Retinal pigment epithelial cell (primary cell): ENCODE data around the gene VAV2.

ENCODE experiments used
- DNase-seq: peaks from one replicate; pipeline ENCODE4 v3.0.0-alpha.2; 2010; ENCODE audit warnings: low read depth
- H3K4me3 ChIP-seq: 2 replicates; pipeline ENCODE4 v1.5.1; 2011; ENCODE audit warnings: mild to moderate bottlenecking, low read length, control low read depth, moderate library complexity
- TF ChIP-seq, protein P1 (sequence below): conservative IDR thresholded peaks from 2 replicates; pipeline ENCODE4 v1.5.1; 2011; ENCODE audit warnings: low read depth, low read length, control low read depth, inconsistent platforms

VAV2 gene

DNA sequence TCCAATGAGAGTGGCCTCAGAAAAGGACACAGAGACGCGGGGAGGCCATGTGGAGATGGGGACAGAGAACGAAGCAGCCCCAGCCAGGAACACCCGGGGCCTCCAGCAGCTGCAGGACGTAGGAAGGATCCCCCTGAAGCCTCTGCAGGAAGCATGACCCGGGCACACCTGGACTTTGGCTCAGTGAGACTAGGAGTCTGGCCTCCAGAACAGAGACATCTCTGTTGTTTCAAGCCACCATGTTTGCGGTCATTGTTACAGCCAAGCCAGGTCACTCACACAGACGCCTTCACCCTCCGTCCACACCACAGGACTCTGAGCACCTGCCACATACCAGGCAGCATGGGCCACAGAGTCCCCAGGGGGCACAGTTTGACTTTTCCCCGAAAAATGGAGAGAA, 190.4 kb downstream of the VAV2 start:
- no peak for DNase-seq
- no peak overlapping the region for H3K4me3 ChIP-seq
- TF ChIP-seq, protein P1, sequence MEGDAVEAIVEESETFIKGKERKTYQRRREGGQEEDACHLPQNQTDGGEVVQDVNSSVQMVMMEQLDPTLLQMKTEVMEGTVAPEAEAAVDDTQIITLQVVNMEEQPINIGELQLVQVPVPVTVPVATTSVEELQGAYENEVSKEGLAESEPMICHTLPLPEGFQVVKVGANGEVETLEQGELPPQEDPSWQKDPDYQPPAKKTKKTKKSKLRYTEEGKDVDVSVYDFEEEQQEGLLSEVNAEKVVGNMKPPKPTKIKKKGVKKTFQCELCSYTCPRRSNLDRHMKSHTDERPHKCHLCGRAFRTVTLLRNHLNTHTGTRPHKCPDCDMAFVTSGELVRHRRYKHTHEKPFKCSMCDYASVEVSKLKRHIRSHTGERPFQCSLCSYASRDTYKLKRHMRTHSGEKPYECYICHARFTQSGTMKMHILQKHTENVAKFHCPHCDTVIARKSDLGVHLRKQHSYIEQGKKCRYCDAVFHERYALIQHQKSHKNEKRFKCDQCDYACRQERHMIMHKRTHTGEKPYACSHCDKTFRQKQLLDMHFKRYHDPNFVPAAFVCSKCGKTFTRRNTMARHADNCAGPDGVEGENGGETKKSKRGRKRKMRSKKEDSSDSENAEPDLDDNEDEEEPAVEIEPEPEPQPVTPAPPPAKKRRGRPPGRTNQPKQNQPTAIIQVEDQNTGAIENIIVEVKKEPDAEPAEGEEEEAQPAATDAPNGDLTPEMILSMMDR, result no peak

DNA sequence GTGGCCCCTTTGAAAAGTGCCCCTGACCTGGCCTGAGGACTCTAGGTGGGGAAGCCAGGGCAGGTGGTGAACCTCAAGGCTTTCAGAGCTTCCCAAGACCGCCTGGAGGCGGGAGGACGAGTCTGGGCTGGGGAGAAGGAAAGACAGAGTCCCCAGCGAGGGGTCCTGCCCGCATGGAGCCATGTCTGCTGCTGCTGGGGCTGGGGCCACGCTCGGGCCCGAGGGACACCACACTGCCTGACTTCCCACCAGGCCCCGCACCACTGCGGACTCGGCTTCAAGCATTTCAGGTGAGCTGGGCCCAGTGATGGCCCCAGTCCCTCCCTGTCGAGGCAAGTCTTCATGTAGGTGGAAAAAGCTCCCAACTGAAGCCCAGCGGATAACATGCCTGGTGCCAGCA, 191.9 kb downstream of the VAV2 start:
- DNase-seq, result no peak
- TF ChIP-seq, protein P1, result no peak
- no peak overlapping the region for H3K4me3 ChIP-seq

- TF ChIP-seq, protein P1, result no peak
- no peak for DNase-seq
- H3K4me3 ChIP-seq, result no peak overlapping the region
These were observed 192.4 kb downstream of the VAV2 start for GRCh38 chr9:133799716-133800115.

- TF ChIP-seq, protein P1, result no peak
- DNase-seq, result no peak
- H3K4me3 ChIP-seq, result no peak overlapping the region
These were observed 193.0 kb downstream of the VAV2 start for GRCh38 chr9:133799106-133799505.

GRCh38 chr9:133798160-133798559, 194.0 kb downstream of the VAV2 start:
- TF ChIP-seq, protein P1, result no peak
- no peak overlapping the region for H3K4me3 ChIP-seq

DNA sequence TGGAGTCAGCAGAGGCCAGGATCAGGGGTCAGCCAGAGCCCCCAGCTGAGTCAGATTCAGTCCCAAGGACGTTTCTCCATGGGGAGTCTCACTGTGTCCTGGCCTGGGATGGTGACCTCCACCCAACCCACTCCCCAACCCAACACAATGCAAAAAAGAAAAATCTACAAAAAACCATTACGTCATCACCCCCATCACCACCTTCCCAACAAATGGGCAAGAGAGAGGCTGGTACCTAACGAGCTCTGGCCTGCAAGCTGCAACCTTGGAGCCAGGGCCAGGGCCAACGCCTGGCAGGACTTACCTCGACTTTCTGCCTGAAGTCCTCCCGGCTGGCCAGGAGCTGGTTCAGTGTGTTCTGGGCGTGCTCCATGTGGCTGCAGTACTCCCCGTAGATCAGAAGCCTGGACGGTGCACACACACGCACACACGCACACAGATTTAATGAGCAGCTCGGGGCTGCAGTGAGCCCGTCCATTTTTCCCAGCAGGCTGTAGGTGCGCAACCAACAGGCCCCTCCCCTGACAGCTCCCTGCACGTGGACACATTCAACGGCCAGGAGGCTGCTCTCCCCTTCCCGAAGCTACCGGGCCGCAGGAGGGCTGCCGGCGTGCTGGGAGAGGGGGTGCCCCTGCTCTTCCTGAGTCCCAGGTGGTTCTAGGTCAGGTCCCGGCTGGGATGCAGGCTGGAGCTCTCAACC, 194.6 kb downstream of the VAV2 start:
- H3K4me3 ChIP-seq, result no peak overlapping the region
- TF ChIP-seq, protein P1, result no peak
- DNase-seq, result no peak

More at GRCh38 chr9:133798160-133798559, 194.0 kb downstream of the VAV2 start:
- DNase-seq, result no peak

- TF ChIP-seq, protein P1, result no peak
- no peak for DNase-seq
- H3K4me3 ChIP-seq, result no peak overlapping the region
These were observed 195.6 kb downstream of the VAV2 start for GRCh38 chr9:133796562-133796961.
